IPS-18c (cell line): ENCODE results near the gene ASF1A.

Experiments used
- H3K4me3 ChIP-seq: 2 replicates; pipeline ENCODE4 v1.7.0; 2013; ENCODE audit warnings: low read depth, mild to moderate bottlenecking, low read length, moderate library complexity; ENCODE audit not compliant: insufficient read depth
- H3K9me3 ChIP-seq: one replicate; pipeline ENCODE4 v1.6.1; 2013; ENCODE audit warnings: mild to moderate bottlenecking, low read length, moderate library complexity; ENCODE audit not compliant: control insufficient read depth, insufficient read depth

The ASF1A gene

GRCh38 chr6:118875672-118876071, 18.3 kb upstream of the ASF1A start:
- no peak overlapping the region for H3K4me3 ChIP-seq
- H3K9me3 ChIP-seq = no peaks in the 10 kb centered on the region

- Histone ChIP-seq H3K4me3 (no peak overlapping the region), H3K9me3 (no peaks in the 10 kb centered on the region)
Measured at GRCh38 chr6:118876198-118876597, 17.8 kb upstream of the ASF1A start.

- H3K4me3 ChIP-seq = no peak overlapping the region
- H3K9me3 ChIP-seq = no peaks in the 10 kb centered on the region
Measured at GRCh38 chr6:118876814-118877213, 17.1 kb upstream of the ASF1A start.

GRCh38 chr6:118877806-118878205, 16.1 kb upstream of the ASF1A start:
- no peak overlapping the region for H3K4me3 ChIP-seq
- H3K9me3 ChIP-seq = no peaks in the 10 kb centered on the region

- H3K4me3 ChIP-seq = no peak overlapping the region
- H3K9me3 ChIP-seq = no peaks in the 10 kb centered on the region
Measured at GRCh38 chr6:118881440-118882313, 12.3 kb upstream of the ASF1A start.

- Histone ChIP-seq H3K9me3 (no peaks in the 10 kb centered on the region), H3K4me3 (no peak overlapping the region)
Measured at GRCh38 chr6:118882314-118882905, 11.5 kb upstream of the ASF1A start.

- H3K9me3 ChIP-seq = no peaks in the 10 kb centered on the region
Measured at GRCh38 chr6:118886641-118887040, 7.3 kb upstream of the ASF1A start.

GRCh38 chr6:118889163-118889562, 4.8 kb upstream of the ASF1A start:
- H3K4me3 ChIP-seq = no peak overlapping the region

More at GRCh38 chr6:118886641-118887040, 7.3 kb upstream of the ASF1A start:
- H3K4me3 ChIP-seq = no peak overlapping the region

GRCh38 chr6:118890997-118891790, 2.8 kb upstream of the ASF1A start:
- Histone ChIP-seq H3K9me3 (no peaks in the 10 kb centered on the region), H3K4me3 (no peak overlapping the region)

More at GRCh38 chr6:118889163-118889562, 4.8 kb upstream of the ASF1A start:
- no peaks in the 10 kb centered on the region for H3K9me3 ChIP-seq

GRCh38 chr6:118892355-118892991, 1.5 kb upstream of the ASF1A start:
- Histone ChIP-seq H3K4me3 (no peak overlapping the region; the same call in 1 of the 2 replicates), H3K9me3 (no peaks in the 10 kb centered on the region)

- H3K4me3 ChIP-seq = peak overlapping the region; percentile 93
- H3K9me3 ChIP-seq = no peaks in the 10 kb centered on the region
Measured at GRCh38 chr6:118893064-118893806, 717 bp upstream of the ASF1A start.

- peak overlapping the region; percentile 93 for H3K4me3 ChIP-seq
- H3K9me3 ChIP-seq = no peaks in the 10 kb centered on the region
Measured at GRCh38 chr6:118894425-118895260, 691 bp downstream of the ASF1A start.

- no peaks in the 10 kb centered on the region for H3K9me3 ChIP-seq
- peak overlapping the region; percentile 93 for H3K4me3 ChIP-seq
Measured at GRCh38 chr6:118895261-118895560, 1.3 kb downstream of the ASF1A start.

GRCh38 chr6:118895859-118896258, 1.9 kb downstream of the ASF1A start:
- H3K4me3 ChIP-seq = no peak overlapping the region
- H3K9me3 ChIP-seq = no peaks in the 10 kb centered on the region

- no peak overlapping the region for H3K4me3 ChIP-seq
- no peaks in the 10 kb centered on the region for H3K9me3 ChIP-seq
Measured at GRCh38 chr6:118896339-118897136, 2.6 kb downstream of the ASF1A start.
